Thyroid gland (tissue), 4 donors: ENCODE results near the gene SUN2.

Experiments
- POLR2A ChIP-seq, 2 donors: fragments of 450-650 bp; IDR thresholded peaks; one replicate each; pipeline ENCODE4 v1.6.1; 2017; ENCODE audit warnings: antibody characterized with exemption in 2 of 2, mild to moderate bottlenecking in 2 of 2, moderate library complexity in 1 of 2
- TF ChIP-seq, protein P1 (sequence below), 6 experiments: fragments of 200-600 bp in 3 of 6; fragments of 450-650 bp in 3 of 6; sonication (generic) in 3 of 6; IDR thresholded peaks; one replicate each; pipeline ENCODE4 v1.5.1; 2016 to 2019; ENCODE audit warnings: antibody characterized with exemption in 6 of 6, mild to moderate bottlenecking in 2 of 6, inconsistent platforms in 1 of 6, moderate library complexity in 1 of 6

DNA sequence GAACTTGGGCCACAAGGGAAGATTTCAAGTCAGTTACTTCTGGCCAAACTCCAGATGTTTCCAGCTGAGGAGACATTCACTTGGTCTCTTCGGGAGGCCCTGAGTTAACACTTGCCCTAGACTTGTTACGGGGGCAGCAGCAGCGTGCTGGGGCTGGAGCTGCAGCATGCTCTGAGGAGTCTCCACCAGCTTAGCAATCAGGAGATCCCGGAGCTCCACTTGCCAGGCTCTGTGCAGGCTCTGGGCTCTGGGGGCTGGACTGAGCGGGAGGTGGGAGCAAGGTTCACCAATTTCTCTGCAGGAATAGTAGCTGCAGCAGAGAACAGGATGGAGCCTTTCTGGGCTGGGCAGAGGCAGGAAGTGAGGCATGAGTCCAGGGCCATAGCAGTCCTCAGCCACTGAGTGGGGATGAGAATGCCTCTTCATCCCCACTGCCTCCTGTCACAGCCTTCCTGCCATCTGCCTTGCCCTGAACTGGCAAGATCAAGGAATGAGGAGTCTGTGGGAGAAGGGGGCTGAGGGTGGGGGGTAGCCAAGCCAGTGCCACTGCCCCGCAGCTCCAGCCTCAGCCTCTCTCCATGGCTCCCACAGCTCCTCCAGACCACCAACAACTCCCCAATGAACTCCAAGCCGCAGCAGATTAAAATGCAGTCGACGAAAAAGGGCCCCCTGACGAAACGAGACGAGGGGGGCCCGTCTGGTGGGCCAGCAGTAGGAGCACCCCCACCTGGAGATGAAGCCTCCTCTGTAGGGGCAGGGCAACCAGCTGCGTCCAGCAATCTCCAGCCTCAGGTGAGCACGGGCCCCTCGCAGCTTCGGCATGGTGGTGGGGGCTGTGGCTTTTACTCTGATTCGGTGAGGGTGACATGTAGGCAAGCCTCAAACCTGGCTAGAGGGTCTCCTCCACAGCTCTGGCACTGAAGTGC lies 26.7 kb downstream of the SUN2 start:
- TF ChIP-seq, protein P1, sequence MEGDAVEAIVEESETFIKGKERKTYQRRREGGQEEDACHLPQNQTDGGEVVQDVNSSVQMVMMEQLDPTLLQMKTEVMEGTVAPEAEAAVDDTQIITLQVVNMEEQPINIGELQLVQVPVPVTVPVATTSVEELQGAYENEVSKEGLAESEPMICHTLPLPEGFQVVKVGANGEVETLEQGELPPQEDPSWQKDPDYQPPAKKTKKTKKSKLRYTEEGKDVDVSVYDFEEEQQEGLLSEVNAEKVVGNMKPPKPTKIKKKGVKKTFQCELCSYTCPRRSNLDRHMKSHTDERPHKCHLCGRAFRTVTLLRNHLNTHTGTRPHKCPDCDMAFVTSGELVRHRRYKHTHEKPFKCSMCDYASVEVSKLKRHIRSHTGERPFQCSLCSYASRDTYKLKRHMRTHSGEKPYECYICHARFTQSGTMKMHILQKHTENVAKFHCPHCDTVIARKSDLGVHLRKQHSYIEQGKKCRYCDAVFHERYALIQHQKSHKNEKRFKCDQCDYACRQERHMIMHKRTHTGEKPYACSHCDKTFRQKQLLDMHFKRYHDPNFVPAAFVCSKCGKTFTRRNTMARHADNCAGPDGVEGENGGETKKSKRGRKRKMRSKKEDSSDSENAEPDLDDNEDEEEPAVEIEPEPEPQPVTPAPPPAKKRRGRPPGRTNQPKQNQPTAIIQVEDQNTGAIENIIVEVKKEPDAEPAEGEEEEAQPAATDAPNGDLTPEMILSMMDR (IDR thresholded peaks at IDR 0.05) = no peak
- TF ChIP-seq POLR2A (IDR thresholded peaks at IDR 0.05) = no peak
